ENCODE data around the gene SSNA1. TPM values are rescaled to one million over a fixed set of nuclear protein-coding genes. Genes with fewer than 3 reads are reported as not detected.
A peak's percentile ranks its signal among the peaks of the same experiment; 100 is the strongest.

The SSNA1 gene
- total RNA-seq, 2 donors from 2014 or later, result 56.7 to 68.8 TPM

DNA sequence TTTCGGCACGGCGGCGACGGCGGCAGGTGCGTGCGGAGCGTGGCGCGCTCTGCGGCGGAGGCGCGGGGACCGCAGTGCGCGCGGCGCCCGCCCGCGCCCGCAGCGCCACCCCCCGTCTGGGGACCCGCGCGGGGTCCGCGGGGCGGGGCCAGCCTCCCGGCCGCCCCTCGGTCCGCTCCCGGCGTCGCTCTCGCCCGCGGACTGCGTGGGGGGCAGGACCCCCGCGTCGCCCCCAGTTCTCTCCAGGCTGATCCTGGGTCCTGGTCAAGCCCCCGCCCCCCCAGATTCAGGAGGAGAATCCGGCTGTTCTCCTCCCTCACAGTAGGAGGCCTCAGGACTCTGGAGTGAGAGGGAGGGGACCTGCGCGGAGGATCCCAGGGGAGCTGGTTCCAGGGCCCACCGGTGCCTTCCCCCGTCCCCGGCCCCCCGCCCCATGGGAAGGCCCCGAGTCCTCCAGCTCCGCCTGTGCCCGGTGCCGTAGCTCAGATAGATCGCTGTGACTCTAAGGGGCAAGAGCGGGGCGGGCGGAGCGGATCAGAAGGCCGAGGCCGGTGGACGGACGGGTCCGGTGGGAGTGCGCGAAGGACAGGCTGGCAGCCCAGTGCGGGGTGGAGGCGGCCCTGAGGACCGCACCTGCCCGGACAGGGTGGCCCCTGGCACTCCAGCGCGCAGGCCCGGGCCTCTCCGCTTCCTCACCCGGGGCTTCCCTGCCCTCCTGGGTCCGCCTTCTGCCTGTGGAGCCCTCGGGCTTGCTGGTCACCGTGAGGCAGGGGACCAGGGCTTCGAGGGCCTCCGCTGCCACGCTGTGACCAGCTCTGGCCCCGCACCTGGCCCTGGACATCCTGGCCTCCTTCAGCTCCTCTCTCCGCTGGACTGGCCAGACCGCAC, 34.0 kb downstream of the SSNA1 start, which contains the start of gene RNF208:
Gene RNF208, minus strand, starts transcription at position 51 of the 888 bp plus-strand sequence. CDS start 1,028 bp downstream, outside the sequence.
- DNase-seq (peak in 1 of 2 donors; percentile 54), ATAC-seq (peak; percentile 28)
- intact Hi-C loops (cut with DNase I, micrococcal nuclease), result loop anchor here in 1 of 2 donors (10.0 kb wide), 1 partner anchor 48 kb away; the partner anchor contains the start of genes LRRC26 and TMEM210

DNA sequence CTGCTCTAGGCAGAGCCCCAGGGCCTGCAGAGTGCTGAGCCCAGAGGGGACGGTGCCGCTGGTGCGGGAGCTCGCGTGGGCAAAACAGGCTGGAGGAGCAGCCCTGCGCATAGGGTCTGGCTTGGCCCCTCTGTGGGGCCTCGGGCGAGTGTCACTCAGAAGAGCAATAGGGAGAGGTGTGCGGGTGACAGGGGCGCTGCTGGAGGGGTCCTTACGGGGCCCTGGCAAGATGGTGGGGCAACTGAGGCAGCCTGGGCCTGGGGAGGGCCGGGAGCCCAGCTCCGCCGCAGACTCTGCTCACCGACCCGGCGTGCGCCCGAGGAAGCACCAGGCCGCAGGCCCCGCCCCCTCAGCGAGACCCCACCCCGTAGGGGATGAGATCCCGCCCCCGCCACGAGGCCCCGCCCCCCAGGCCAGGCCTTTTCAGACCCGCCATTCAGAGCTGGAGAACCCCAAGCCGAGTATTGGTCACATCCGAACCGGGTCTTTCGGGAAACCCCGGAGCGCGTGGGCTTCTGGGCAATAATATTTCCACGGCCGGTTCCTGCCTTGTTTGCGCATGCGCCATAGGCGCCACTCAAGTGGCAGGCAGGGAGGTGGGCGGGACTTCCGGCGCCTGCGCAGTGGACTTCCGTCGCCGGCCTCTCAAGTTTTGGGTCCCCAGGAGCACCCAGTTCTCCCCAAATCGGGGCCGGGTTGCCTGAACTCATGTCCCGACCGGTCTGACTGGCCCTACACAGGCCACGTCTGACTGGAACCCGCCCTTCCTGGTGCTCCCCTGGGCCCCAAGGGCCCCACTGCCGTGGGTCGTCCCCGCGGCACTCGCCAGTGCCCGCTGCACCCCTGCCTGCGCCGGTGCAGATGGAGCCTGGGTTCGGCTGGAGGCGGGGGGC, 34.8 kb downstream of the SSNA1 start:
- DNase-seq (peak; percentile 96 to 98), ATAC-seq (peak; percentile 78)
- intact Hi-C loops (cut with DNase I, micrococcal nuclease), result loop anchor here in 1 of 2 donors (10.0 kb wide), 1 partner anchor 49 kb away; the partner anchor contains the start of genes LRRC26 and TMEM210

DNA sequence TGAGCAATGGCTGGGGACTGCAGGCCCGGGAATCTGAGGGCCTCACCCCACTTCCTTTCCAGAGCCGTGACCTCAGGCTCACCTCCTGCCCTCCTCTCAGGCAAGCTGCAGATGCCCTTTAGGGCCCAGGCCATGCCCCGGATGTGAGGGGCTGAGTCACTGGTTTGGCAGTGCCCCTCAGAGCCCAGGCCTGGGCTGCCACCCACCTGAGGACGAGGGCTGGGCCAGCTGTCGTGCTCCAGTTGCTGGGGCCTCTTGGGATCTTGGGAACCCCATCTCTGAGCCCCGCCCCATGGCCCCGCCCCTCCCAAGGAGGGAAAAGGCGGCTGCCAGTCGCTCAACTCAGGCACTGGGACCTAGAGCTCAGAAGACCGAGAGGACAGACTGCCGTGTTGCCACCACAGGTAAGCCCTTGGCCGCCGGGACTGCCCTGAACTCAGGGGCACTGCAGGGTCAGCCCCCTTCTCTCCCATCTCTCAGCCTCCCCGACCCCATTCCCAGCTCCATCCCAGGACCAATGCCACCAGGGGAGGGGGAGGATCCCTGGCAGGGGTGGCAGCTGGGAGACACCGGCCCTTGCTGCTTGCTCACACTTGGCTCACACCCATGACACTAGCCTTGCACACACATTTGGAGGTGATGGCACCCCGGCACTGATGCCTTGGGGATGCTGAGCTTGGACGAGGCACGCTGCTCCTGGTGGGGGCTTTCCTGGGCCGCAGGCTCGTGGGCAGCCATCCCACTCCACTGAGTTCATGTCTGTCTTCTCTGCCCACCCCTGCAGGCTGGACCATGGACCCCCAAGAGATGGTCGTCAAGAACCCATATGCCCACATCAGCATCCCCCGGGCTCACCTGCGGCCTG, 36.6 kb downstream of the SSNA1 start, which contains the start of gene CYSRT1:
Gene CYSRT1, plus strand, starts transcription at position 345 of the 865 bp plus-strand sequence. Its CDS starts 448 bp downstream, at position 793.
- DNase-seq (peak in 1 of 2 donors; percentile 53), ATAC-seq (no peak)
- intact Hi-C loops (cut with DNase I, micrococcal nuclease), result loop anchor here (5.0 to 10.0 kb wide), 2 partner anchors 50 to 103 kb away; partner anchors contain the start of genes LRRC26 (in 1 of the 2) and TMEM210 (in 1 of the 2)

DNA sequence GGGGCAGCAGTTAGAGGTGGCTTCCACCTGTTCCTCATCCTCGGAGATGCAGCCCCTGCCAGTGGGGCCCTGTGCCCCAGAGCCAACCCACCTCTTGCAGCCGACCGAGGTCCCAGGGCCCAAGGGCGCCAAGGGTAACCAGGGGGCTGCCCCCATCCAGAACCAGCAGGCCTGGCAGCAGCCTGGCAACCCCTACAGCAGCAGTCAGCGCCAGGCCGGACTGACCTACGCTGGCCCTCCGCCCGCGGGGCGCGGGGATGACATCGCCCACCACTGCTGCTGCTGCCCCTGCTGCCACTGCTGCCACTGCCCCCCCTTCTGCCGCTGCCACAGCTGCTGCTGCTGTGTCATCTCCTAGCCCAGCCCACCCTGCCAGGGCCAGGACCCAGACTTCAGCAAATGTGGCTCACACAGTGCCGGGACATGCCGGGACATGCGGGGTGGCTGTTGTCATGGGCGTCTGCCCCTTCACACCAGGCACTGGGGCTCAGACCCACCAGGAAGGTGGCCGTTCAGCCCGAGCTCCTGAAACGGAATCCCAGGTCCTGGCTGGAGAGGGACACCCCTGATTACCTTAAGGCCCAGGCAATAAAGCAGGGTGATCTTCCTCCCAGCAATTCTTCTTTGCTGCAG, 37.3 kb downstream of the SSNA1 start:
- ATAC-seq, result no peak
- intact Hi-C loops (cut with DNase I, micrococcal nuclease), result loop anchor here (5.0 to 10.0 kb wide), 2 partner anchors 51 to 104 kb away; partner anchors contain the start of genes LRRC26 (in 1 of the 2) and TMEM210 (in 1 of the 2)

DNA sequence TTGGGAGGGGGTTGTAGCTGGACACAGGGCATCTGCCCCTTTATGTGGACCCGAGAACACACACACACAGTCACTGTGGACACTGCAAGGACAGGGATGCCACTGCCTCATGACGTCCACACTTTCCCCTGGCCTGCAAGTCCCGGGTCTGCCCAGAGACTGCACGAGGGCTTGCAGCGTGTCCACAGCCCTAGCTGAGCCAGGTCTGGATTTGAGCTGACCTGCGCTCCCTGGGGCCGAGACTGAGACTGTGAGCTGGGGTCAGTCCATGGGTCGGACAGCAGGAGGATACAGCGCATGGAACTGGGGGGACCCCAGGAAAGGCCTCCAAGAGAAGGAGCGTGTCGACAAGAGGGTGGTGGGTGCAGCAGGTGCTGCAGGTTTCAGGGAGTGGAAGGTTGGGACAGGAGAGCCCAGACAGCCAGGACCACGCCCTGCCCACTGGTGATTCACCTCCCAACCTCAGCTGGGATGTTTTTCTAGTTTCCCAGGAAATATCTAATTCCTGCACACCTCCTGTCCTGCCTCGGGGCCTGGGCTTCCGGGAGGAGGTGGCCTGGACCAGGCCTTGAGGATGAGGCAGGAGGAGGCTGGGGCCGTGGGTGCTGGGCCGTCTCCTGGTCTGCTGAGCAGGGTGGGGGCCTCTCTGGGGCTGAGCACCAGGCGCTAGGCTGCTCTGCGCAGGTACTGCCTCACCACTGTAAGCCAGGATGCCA, 38.0 kb downstream of the SSNA1 start:
- peak in 1 of 2 donors; percentile 32 for DNase-seq
- intact Hi-C loops (cut with DNase I, micrococcal nuclease), result loop anchor here (5.0 to 10.0 kb wide), 2 partner anchors 52 to 104 kb away; partner anchors contain the start of genes LRRC26 (in 1 of the 2) and TMEM210 (in 1 of the 2)
- ATAC-seq, result no peak

More for the DNA sequence above, 37.3 kb downstream of the SSNA1 start:
- peak in 1 of 2 donors; percentile 10 for DNase-seq

DNA sequence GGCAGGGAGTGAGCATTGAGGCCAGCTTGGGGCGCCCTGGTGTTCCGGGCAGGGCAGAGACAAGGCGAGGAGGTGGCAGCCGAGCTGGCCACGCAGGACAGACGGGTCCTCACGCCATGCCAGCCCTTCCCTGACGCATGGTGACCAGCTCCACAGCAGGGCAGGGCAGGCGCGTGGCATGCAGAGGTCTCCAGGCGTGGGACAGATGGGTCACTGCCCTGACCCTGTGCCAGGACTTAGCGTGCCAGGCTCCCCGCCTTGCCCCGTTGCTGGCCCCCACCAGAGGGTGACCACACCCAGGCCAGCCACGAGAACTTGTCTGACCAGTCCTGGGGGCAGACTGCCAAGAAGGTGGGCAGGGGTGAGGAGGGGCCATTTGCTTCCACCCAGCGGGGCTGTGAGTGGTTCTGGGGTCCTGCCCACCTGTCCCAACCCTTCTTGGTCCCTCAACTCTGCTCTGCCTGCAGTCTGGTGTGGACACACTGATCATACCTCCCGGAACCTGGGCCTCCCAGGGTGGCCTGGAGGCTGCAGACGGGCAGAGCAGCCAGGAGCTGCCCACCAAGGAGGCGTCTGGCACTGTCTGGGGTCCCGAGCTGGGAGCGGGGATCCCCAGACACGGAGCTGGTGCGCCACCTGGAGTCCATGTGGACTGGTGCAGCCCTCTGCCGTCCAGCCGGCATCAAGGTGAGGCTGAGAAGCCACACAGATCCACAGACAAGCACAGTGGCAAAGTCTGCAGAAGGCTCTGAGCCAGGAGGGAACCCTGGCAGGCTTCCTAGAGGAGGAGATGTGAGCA, 38.8 kb downstream of the SSNA1 start, which contains the start of gene RNF224:
Gene RNF224, plus strand, starts transcription at position 449 of the 799 bp plus-strand sequence. CDS start 834 bp downstream, outside the sequence.
- DNase-seq (peak; percentile 70 to 87), ATAC-seq (peak; percentile 53)
- intact Hi-C loops (cut with DNase I, micrococcal nuclease), result loop anchor here (5.0 to 10.0 kb wide), 2 partner anchors 52 to 105 kb away; partner anchors contain the start of genes LRRC26 (in 1 of the 2) and TMEM210 (in 1 of the 2)

DNA sequence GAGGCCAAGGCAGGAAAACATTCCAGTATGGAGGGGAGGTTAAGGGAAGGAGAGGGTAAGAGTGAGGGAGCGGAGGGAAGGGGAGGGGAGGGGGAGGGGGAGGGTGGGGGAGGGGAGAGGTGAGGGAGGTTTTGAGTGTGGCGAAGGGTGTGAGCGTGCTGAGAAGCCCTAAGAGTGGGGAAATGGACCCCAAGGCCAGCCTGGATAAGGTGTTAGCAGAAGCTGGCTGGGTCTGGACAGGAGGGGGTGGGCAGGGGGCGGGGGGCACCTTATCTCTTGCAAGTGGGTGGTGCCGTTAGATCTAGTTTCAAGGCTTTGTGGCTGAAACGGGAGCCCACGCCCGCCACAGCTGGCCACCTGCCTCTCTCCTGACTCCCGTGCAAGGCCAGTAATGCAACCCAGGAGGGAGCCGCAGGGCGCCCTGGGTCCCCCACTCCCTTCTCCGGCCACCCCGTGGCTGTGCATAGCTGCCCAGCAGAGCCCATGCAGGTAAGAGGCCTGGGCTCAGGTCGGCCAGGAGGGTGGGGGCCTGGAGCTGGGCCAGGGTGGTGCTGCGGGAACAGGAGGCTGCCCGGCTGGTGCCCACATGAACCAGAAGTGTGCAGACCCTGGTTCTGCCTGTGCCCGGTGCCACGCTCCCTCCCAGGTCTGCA, 39.5 kb downstream of the SSNA1 start:
- ATAC-seq (no peak), DNase-seq (peak in 1 of 2 donors; percentile 9)
- intact Hi-C loops (cut with DNase I, micrococcal nuclease), result loop anchor here (5.0 to 10.0 kb wide), 2 partner anchors 53 to 106 kb away; partner anchors contain the start of genes LRRC26 (in 1 of the 2) and TMEM210 (in 1 of the 2)

DNA sequence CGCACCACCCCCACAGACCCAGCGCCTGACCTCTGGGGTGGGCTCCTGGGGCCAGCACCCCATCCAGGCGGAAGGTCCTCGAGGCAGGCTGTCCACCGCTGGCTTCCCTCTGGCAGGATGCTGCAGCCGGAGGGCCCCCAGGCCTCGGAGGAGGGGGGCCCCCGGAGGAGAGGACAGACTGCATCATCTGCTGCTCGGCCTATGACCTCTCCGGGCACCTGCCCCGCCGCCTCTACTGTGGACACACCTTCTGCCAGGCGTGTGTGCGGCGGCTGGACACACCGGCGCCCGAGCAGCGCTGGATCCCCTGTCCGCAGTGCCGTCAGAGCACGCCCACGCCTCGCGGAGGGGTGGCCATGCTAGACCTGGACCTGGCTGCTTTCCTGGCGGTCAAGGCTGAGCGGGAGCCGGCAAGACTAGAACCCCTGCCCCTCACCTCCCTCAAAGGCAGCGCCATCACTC, 40.1 kb downstream of the SSNA1 start:
- ATAC-seq (no peak), DNase-seq (no peak)
- intact Hi-C loops (cut with DNase I, micrococcal nuclease), result loop anchor here (5.0 to 10.0 kb wide), 2 partner anchors 54 to 106 kb away; partner anchors contain the start of genes LRRC26 (in 1 of the 2) and TMEM210 (in 1 of the 2)

DNA sequence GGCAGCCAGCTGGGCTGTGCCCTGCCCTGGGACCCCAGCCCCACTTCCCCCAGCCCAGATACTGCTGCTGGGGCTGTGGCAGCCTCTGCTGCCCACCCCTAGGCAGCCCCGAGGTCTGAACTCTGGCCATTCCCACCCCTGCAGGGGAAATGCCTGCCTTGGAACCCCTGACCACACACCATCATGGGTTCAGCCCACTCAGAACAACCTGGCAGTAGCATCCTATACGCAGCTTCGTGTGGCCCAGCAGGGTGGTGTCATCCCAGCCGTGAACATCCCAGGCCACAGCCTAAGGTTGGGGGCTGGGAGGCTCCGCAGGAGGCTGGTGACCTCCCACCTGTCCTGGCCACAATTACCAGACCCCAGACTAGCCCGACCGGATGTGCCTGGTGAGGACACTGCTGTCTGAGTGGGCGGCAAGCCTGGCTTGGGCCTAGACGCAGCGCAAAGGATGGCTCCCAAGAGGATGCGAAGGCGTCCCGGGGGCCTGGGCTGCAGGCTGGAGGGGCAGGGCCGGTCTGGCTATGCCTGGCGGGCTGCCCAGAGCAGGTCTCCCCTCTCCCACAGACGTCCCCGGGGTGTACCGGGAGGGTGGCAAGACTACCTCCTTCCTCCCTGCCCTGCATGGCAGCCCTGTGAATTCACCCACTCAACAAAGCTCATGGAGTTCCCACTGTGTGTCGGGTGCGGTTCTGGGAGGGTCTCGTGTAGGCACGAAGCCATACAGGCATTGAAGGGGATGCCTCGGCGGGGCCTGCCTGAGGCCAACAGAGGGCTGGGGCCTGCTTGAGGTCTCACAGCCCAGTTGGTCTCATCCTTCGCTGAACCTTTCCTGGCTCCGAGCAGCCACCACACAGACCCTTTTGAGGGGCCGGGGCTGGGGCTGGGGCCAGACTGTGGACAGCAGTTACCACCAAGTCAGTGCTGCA, 40.8 kb downstream of the SSNA1 start:
- ATAC-seq, result no peak
- DNase-seq, result no peak
- intact Hi-C loops (cut with DNase I, micrococcal nuclease), result loop anchor here (5.0 to 10.0 kb wide), 2 partner anchors 54 to 107 kb away; partner anchors contain the start of genes LRRC26 (in 1 of the 2) and TMEM210 (in 1 of the 2)

DNA sequence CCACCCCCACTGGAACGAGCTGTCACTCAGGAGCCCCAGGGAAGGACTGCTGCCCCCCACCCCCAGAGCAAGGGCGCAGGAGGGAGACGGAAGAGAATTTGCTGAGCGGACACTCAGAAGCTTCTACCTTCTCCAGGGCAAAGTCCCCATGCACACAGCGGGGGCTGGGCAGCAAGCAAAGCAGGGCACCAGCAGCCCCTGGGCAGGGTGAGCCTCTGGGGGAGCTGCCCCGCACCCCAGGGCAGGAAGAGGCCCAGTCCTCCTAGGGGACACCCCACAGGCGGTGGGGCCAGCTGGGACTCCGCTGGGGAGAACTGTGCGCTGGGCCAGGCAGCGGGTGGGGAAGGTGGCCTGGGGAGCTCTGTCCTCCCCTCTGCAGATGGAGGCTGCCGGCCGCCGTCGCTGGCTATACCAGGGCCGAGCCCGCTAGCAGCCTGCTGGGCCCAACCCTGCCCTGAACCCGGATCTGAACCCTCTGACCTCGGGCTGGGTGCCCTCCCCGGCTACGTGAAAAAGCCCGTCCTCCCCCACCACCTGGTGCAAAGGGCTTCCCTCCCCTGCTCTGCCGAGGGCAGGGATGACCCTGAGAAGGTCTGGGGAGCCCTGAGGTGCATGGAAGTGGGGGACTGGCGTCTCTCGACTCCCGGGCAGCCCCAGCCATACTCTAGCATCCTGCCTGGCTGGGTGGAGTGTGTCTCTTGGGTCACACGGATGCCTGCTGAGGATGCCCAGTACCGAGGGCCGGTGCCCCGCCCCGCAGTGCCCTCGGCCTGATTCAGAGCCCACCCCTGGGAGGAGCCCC, 41.6 kb downstream of the SSNA1 start:
- intact Hi-C loops (cut with DNase I, micrococcal nuclease), result loop anchor here (5.0 to 10.0 kb wide), 3 partner anchors 55 to 115 kb away; partner anchors contain the start of genes DPP7 (in 1 of the 2), LRRC26 (in 1 of the 2) and TMEM210 (in 1 of the 2)
- ATAC-seq (peak; percentile 28), DNase-seq (no peak)

DNA sequence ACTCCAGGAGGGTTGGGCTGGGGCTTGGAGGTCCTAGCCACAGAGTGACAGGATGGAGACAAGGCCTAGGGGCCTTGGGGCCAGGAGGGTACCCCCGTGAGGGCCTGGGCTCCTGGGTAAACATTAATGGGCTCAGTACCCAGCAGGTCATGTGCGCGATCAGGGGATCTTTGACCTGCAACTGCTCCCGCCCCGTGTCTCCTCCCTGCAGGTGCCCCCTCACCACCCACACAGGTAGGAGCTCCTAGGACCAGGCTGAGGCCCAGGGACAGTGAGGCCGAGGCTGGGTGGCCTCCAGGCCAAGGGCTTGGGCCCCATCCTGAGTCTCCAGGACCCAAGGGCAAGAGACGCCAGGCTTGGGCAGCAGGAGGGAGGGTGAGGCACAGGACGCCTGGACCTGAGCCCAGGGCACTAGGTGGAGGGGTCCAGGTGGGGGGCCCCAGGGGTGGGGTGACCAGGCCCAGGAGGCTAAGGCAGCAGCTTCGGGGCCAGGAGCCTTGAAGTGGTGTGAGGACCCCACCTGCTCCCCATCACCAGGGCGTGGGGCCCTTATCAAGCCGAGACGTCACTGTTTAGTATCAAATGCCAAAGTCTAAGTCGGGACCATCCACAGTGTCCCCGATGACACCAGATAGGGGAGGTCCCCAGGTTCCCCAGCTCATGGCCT, 42.4 kb downstream of the SSNA1 start, which contains the start of gene SLC34A3:
Gene SLC34A3, plus strand, starts transcription at position 197 of the 667 bp plus-strand sequence. CDS start 802 bp downstream, outside the sequence.
- DNase-seq (no peak), ATAC-seq (no peak)
- intact Hi-C loops (cut with DNase I, micrococcal nuclease), result loop anchor here in 1 of 2 donors (10.0 kb wide), 1 partner anchor 116 kb away; the partner anchor contains the start of gene DPP7

Measured in left colon (tissue), 2 donors.